Raji (cell line): Measurements from ENCODE around the gene AP3D1.
A peak's percentile ranks its signal among the peaks of the same experiment; 100 is the strongest.

Source experiments
- POLR2A ChIP-seq: IDR thresholded peaks from 2 replicates; pipeline ENCODE4 v1.6.1; 2011; ENCODE audit warnings: low read depth, low read length, control low read depth; ENCODE audit not compliant: insufficient read depth

The AP3D1 gene

DNA sequence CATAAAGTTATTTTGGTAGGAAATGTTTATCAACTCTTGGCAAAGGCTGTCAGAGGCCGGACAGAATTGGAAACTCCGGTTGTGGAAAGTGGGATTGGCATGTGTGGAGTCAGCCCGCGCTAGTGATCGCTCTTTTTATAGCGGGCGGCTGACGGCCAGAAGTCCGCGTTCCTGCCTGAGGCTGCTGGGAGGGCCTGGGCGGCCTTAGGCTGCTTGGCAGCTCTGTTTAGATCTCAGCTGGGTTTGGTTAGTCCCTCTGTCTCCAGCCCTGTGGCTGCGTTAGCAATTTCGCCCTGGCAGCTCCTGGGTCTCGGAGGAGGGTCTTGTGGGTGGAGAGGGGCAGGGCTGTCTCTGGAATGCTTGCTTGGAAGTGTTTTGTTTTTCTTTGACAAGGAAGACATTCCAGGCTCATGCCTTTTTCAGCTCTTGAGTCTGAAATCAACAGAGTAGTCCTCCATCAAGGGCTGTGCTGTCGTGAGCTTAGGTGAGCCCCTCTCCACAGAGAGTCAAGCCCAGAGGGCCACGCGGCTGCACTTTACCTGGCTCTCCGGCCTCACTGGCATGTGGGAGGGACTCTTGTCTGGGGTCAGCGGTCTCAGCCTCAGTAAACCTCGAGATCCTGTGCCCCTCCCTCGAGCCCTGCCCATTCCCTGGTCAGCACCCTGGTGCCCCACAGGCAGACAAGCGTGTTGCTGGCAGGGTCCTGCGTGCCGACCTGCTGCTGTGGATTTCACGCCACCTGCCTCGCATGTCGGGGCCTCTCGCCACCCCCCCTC lies 34.9 kb upstream of the AP3D1 start:
- no peak for TF ChIP-seq POLR2A

DNA sequence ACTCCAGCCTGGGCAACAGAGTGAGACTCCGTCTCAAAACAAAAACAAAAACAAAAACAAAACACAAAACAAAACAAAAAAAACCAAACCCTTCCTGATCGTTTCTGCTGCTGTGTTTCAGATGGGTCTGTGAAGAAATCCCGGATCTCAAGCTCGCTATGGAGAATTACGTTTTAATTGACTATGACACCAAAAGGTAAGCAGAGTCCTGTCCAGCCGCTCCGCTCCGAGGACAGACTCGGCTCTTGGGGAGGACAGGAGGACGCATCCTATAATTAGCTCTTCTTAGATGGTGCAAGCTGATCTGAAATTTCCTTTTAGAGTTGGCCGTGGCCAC lies 34.3 kb upstream of the AP3D1 start:
- no peak for TF ChIP-seq POLR2A

- no peak for TF ChIP-seq POLR2A
These were observed 33.1 kb upstream of the AP3D1 start for GRCh38 chr19:2184422-2184975.

DNA sequence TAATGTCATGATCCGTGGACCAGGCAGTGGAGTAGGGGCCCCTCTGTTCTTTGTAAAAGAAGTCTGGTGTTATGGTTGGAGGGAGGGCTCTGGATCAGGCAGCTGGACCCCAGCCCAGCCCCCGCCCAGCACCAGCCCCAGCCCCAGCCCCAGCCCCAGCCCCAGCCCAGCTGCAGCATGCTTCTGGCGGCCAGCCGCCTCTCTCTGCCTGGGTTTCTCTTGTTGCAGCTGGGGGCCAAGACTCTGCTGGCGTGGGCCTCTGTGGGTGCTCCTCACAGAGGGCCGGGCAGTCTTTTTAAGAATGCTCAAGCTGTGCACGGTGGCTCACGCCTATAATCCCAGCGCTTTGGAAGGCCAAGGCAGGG lies 30.2 kb upstream of the AP3D1 start:
- no peak for TF ChIP-seq POLR2A

DNA sequence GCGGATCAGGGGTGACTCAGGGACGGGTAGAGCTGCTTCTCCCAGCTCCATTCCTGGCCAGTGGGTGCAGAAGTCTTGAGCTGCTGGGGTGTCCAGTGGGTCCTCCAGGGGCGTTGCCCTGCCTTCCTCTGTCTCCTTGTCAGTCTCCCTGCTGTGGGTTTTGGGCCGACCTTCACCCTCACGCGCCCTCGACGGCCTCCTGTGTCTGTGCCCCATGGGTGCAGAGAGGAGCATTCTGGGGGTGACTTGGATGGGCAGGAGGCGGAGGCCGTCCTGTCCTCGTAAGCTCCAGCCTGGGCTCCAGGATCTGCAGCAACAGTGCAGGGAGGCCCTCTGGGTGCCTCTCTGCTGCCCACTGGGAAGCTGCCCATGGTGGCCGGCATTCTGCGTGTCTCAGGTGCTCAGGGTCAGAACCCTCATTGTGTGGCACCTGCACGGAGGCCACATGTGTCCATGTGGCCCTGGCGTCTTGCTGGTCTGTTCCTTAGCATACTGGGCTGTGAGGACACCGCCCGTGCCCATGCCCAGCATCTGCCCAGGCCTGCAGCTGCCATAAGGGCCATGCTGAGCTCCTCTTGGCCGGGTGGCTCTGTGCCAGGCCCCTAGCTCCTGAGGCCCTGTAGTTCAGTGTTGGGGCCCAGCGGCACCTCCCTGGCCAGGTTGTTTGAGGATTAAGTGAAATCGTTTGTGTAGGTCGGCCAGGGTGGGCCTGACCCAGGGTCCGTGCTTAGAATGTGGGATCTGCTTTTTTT lies 29.7 kb upstream of the AP3D1 start:
- no peak for TF ChIP-seq POLR2A

DNA sequence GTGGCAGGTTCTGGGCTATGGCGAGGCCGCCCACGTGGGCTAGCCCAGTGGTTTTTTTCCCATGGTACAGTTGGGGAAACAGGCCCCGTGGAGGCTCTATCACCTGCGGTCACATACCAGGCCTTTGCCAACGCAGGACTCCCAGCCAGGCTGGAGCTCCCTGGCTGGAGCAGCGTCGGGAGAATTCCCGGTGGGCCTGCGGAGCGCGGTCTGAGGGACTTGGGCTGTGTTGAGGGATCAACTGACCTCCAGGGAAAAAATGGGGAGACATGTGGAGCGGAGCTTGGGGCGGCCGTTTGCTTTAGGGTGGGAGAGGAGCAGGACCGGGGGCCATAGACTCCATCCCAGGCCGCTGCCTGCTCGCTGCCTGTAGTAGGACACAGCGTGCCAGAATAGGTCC lies 28.7 kb upstream of the AP3D1 start:
- TF ChIP-seq POLR2A, result no peak

- no peak for TF ChIP-seq POLR2A
These were observed 27.7 kb upstream of the AP3D1 start for GRCh38 chr19:2179095-2179494.

DNA sequence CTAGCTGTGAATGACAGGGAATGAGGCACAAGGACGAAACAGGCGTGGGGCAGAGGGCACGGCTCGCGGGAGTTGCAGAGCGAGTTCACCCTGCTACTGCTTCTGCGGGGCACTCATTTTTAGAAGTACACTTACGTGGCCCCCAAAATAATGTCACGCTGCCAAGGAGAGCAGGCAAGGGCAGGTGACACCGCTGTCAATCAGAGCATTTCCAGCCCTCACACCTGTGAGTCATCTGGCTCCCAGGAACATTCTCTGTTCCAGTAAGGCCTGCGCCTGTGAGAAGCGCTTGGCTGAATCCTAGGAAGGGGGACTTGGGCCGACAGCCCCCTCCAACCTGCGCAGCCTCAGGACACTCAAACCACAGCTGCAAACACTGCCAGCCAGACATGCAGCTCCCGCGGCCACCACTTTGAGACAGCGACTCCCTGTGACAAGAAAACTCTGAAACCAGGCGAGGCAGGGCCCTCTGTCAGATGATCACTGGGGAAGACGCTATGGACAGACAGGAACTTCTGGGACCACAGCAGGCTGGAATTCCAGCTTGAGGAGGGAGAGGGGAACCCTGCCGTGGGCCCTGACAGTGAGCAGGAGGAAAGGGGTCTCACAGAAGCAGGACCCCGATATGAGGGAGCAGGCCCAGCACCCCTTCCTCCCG lies 25.1 kb upstream of the AP3D1 start:
- TF ChIP-seq POLR2A, result no peak

GRCh38 chr19:2175742-2176141 lies 24.4 kb upstream of the AP3D1 start:
- no peak for TF ChIP-seq POLR2A

DNA sequence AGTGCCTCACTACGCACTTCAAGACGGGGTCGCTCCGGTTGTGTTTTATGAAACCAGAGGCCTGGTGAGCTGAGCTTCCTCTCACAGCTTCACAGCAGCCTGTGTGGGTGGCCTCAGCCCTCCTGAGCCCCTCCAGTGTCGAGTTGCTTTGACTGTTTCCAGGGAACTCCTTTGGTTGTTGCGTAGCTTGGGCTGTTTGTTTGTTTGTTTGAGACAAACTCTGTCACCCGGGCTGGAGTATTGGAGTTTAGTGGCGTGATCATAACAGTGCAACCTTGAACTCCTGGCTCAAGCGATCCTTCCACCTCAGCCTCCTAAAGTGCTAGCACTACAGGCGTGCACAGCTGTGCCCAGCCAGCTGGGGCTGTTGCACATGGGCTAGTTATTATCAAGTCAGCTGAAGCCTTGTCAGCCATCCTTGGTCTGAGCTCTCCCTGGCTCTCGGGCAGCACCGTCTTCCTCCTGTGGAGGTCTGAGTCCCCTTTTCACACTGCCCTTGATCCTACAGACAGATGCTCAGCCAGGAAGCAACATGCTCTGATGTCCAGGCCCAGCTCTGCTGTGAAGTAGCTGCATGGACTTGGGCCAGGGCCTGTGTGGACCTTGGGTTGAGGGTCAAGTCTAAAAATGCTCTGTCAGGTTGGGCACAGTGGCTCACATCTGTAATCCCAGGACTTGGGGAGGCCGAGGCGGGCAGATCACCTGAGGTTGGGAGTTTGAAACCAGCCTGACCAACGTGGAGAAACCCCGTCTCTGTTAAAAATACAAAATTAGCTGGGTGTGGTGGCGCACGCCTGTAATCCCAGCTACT lies 22.6 kb upstream of the AP3D1 start:
- no peak for TF ChIP-seq POLR2A

GRCh38 chr19:2173388-2173766 lies 22.0 kb upstream of the AP3D1 start:
- no peak for TF ChIP-seq POLR2A

DNA sequence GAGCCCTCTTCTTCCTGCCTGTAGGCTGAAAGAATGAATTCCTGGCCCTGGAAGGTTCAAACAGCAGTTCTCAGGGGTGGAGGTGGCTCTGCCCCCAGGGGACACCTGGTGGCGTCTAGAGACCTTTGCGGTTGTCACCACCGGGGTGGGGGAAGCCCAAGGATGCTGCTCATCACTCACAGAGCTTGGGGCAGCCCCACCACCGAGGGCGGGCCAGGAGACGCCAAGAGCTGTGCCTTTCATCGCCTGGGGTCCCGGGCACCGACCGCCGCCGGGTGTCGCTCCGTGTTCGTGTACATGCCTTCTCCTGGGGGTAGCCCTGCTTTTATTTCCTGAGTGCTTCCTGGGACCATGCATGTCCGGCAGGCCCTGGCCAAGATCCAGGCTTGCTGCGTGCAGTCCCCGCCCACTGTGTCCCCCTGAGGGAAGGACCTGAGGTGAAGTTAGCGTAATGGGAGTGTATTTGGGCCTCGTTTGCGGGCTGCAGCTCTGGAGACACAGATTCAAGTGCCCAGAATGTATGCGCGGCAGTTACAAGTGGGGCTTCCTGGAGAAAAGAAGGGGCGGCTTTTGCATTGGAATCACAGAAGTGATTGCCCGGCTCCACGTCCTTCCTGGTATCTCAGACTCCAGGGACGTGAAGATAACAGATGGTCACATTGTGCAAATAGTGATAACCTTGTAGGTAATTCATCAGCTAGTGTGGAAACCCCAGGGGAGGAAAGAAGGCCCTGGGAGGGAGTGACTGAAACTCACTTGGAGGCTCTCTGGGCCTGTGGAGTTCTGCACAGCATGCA lies 20.2 kb upstream of the AP3D1 start:
- peak; percentile 28; the same call in 1 of the 2 replicates for TF ChIP-seq POLR2A

DNA sequence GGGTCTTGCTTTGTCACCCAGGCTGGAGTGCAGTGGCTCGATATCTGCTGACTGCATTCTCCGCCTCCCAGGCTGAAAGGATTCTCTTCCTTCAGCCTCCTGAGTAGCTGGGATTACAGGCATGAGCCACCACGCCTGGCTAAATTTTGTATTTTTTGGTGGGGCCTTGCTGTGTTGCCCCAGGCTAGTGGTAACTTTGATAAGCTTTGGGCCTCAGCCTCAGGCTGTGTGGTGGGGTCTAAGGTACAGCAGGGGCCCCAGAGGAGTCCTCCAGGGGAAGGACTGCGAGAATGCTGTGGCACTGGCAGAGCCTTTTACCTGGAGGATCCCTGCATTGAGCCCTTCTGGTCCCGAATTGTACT lies 19.6 kb upstream of the AP3D1 start:
- TF ChIP-seq POLR2A, result no peak

GRCh38 chr19:2170219-2170618 lies 18.9 kb upstream of the AP3D1 start:
- TF ChIP-seq POLR2A, result no peak
